Measurements from ENCODE around the gene HSD17B8. TPM values are rescaled to one million over a fixed set of nuclear protein-coding genes. Genes with fewer than 3 reads are reported as not detected.

The HSD17B8 gene
- total and polyA plus RNA-seq, 10 of the 15 experiments (the other 5 are each of a cell fraction or from before 2014, with no cell fraction given) = 3.1 to 54.3 (median 26.5) TPM

GRCh38 chr6:33200219-33201146 lies 4.0 kb upstream of the HSD17B8 start, which contains the start of the genes RXRB and SLC39A7 (continued):
- TF ChIP-seq, protein P1, sequence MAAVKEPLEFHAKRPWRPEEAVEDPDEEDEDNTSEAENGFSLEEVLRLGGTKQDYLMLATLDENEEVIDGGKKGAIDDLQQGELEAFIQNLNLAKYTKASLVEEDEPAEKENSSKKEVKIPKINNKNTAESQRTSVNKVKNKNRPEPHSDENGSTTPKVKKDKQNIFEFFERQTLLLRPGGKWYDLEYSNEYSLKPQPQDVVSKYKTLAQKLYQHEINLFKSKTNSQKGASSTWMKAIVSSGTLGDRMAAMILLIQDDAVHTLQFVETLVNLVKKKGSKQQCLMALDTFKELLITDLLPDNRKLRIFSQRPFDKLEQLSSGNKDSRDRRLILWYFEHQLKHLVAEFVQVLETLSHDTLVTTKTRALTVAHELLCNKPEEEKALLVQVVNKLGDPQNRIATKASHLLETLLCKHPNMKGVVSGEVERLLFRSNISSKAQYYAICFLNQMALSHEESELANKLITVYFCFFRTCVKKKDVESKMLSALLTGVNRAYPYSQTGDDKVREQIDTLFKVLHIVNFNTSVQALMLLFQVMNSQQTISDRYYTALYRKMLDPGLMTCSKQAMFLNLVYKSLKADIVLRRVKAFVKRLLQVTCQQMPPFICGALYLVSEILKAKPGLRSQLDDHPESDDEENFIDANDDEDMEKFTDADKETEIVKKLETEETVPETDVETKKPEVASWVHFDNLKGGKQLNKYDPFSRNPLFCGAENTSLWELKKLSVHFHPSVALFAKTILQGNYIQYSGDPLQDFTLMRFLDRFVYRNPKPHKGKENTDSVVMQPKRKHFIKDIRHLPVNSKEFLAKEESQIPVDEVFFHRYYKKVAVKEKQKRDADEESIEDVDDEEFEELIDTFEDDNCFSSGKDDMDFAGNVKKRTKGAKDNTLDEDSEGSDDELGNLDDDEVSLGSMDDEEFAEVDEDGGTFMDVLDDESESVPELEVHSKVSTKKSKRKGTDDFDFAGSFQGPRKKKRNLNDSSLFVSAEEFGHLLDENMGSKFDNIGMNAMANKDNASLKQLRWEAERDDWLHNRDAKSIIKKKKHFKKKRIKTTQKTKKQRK (IDR thresholded peaks at IDR 0.05; ENCODE audit: low read depth, low read length) = no peak
- TF ChIP-seq IRF5 (IDR thresholded peaks at IDR 0.05; ENCODE audit: borderline replicate concordance) (peak; percentile 85), NRF1 (conservative IDR thresholded peaks at IDR 0.05; ENCODE audit: low read depth, low read length) (peak; percentile 97), KAT2A (conservative IDR thresholded peaks at IDR 0.05; ENCODE audit: control insufficient read depth, low read depth, low read length) (no peak), POU2F2 (IDR thresholded peaks at IDR 0.05; ENCODE audit: borderline replicate concordance, low read depth, low read length) (peak; percentile 58; the same call in 2 of the 3 replicates), IRF3 (IDR thresholded peaks at IDR 0.05) (peak; percentile 34; the same call in 1 of the 2 replicates), SRF (IDR thresholded peaks at IDR 0.05; ENCODE audit: low read depth in 2 of 2, low read length in 2 of 2) (0 out of 4 replicates have a peak, but pooled peaks of 1 of the 2 experiments have one; percentile 1), NR2C2 (IDR thresholded peaks at IDR 0.05; ENCODE audit: borderline replicate concordance, control insufficient read depth, insufficient read length, low read depth) (no peak), MTA3 (IDR thresholded peaks at IDR 0.05; ENCODE audit: borderline replicate concordance, low read length) (no peak), EGR1 (IDR thresholded peaks at IDR 0.05; ENCODE audit: borderline replicate concordance in 1 of 2, low read depth in 2 of 2, low read length in 2 of 2) (peak in 1 of 2 experiments; percentile 77; a peak in 1 of 3 replicates), BACH1 (IDR thresholded peaks at IDR 0.05; ENCODE audit: borderline replicate concordance) (0 out of 2 replicates have a peak, but pooled peaks have one; percentile 12), CREM (IDR thresholded peaks at IDR 0.05; ENCODE audit: low read depth) (peak; percentile 54), SREBF2 (IDR thresholded peaks at IDR 0.05; ENCODE audit: low read length) (no peak), TARDBP (IDR thresholded peaks at IDR 0.05; ENCODE audit: borderline replicate concordance) (no peak), SMAD5 (IDR thresholded peaks at IDR 0.05; ENCODE audit: low read depth) (0 out of 2 replicates have a peak, but pooled peaks have one; percentile 38), STAT1 (conservative IDR thresholded peaks at IDR 0.05) (peak; percentile 93; the same call in 1 of the 2 replicates)
- TF ChIP-seq, protein P2, sequence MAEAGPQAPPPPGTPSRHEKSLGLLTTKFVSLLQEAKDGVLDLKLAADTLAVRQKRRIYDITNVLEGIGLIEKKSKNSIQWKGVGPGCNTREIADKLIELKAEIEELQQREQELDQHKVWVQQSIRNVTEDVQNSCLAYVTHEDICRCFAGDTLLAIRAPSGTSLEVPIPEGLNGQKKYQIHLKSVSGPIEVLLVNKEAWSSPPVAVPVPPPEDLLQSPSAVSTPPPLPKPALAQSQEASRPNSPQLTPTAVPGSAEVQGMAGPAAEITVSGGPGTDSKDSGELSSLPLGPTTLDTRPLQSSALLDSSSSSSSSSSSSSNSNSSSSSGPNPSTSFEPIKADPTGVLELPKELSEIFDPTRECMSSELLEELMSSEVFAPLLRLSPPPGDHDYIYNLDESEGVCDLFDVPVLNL (IDR thresholded peaks at IDR 0.05; ENCODE audit: low read depth, low read length) = peak; percentile 65
- TF ChIP-seq, protein P3, sequence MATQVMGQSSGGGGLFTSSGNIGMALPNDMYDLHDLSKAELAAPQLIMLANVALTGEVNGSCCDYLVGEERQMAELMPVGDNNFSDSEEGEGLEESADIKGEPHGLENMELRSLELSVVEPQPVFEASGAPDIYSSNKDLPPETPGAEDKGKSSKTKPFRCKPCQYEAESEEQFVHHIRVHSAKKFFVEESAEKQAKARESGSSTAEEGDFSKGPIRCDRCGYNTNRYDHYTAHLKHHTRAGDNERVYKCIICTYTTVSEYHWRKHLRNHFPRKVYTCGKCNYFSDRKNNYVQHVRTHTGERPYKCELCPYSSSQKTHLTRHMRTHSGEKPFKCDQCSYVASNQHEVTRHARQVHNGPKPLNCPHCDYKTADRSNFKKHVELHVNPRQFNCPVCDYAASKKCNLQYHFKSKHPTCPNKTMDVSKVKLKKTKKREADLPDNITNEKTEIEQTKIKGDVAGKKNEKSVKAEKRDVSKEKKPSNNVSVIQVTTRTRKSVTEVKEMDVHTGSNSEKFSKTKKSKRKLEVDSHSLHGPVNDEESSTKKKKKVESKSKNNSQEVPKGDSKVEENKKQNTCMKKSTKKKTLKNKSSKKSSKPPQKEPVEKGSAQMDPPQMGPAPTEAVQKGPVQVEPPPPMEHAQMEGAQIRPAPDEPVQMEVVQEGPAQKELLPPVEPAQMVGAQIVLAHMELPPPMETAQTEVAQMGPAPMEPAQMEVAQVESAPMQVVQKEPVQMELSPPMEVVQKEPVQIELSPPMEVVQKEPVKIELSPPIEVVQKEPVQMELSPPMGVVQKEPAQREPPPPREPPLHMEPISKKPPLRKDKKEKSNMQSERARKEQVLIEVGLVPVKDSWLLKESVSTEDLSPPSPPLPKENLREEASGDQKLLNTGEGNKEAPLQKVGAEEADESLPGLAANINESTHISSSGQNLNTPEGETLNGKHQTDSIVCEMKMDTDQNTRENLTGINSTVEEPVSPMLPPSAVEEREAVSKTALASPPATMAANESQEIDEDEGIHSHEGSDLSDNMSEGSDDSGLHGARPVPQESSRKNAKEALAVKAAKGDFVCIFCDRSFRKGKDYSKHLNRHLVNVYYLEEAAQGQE (IDR thresholded peaks at IDR 0.05; ENCODE audit: low read depth, low read length) = no peak
